Activated CD8-positive, alpha-beta T cell treated with anti-CD3 and anti-CD28 coated beads, Interleukin-2, amount 10 ng/mL, durations not matched to agents 7 days and 5 days (primary cell): ENCODE measurements around the gene POLR3E. TPM values are rescaled to one million over a fixed set of nuclear protein-coding genes. Genes with fewer than 3 reads are reported as not detected.

Source experiments
- ATAC-seq: fragments of 150-1000 bp; cut with Tn5 transposase; one replicate; pipeline ENCODE4 v1.10.0; 2021; ENCODE audit warnings: moderate library complexity
- CTCF ChIA-PET: fragments of 350-600 bp; sonication (Branson Sonifier 250); formaldehyde crosslinking; loops from one replicate; lab custom pipeline; 2021; ENCODE audit warnings: antibody characterized with exemption; lab: Charles Lee
- POLR2A ChIA-PET: fragments of 350-600 bp; sonication (Branson Sonifier 250); formaldehyde crosslinking; loops from one replicate; lab custom pipeline; 2021; ENCODE audit warnings: antibody characterized with exemption; lab: Charles Lee
- DNase-seq: peaks from one replicate; pipeline ENCODE4 v3.0.0-alpha.2; 2020
- H3K27ac Mint-ChIP-seq: one replicate; pipeline ENCODE4 v1.8.0; 2021; ENCODE audit warnings: mild to moderate bottlenecking, mixed read lengths
- H3K27me3 Mint-ChIP-seq: one replicate; pipeline ENCODE4 v1.8.0; 2021; ENCODE audit warnings: low read depth, mixed read lengths
- H3K36me3 Mint-ChIP-seq: one replicate; pipeline ENCODE4 v1.8.0; 2021; ENCODE audit warnings: low read depth, mixed read lengths
- H3K4me1 Mint-ChIP-seq: one replicate; pipeline ENCODE4 v1.8.0; 2021; ENCODE audit warnings: low read depth, mixed read lengths
- H3K4me3 Mint-ChIP-seq: one replicate; pipeline ENCODE4 v1.8.0; 2021; ENCODE audit warnings: mild to moderate bottlenecking, mixed read lengths
- H3K9me3 Mint-ChIP-seq: one replicate; pipeline ENCODE4 v1.8.0; 2022; ENCODE audit warnings: mixed read lengths; ENCODE audit not compliant: insufficient read depth
- total RNA-seq, 2 experiments: library from RNA; stranded (reverse); gene quantifications; one replicate each; pipeline ENCODE4 v1.2.3, GENCODE V29; 2021

POLR3E gene
- total RNA-seq, 2 experiments from 2014 or later: 43.8 to 49.9 TPM

- ChIA-PET POLR2A (interaction anchor here (0.6 to 7.7 kb wide), 4 partner anchors 13 to 55 kb away, joined by 3 to 158 read pairs (median 14); partner anchors contain the start of gene CDR2), CTCF (interaction anchor here (1.0 to 2.3 kb wide), 8 partner anchors 9 to 54 kb away, joined by 3 to 18 read pairs (median 6); no protein-coding TSS in a partner anchor)
- DNase-seq (no peak), ATAC-seq (no peak)
- no peak overlapping the region for H3K4me3 Mint-ChIP-seq
- peaks cover 53% of the 10 kb centered on the region for H3K36me3 Mint-ChIP-seq
- H3K27me3 Mint-ChIP-seq: no peaks in the 10 kb centered on the region
- H3K27ac Mint-ChIP-seq: peak overlapping the region; percentile 75
- no peaks in the 10 kb centered on the region for H3K9me3 Mint-ChIP-seq
- peaks cover 55% of the 10 kb centered on the region for H3K4me1 Mint-ChIP-seq
Observed at GRCh38 chr16:22353933-22354541, 56.8 kb downstream of the POLR3E start.

GRCh38 chr16:22355487-22355908 lies 58.3 kb downstream of the POLR3E start:
- Mint-ChIP-seq H3K36me3 (peaks cover 52% of the 10 kb centered on the region), H3K27me3 (no peaks in the 10 kb centered on the region), H3K9me3 (no peaks in the 10 kb centered on the region), H3K27ac (peak overlapping the region; percentile 82), H3K4me3 (no peak overlapping the region), H3K4me1 (peaks cover 64% of the 10 kb centered on the region)
- CTCF ChIA-PET: interaction anchor here (0.5 to 2.1 kb wide), 5 partner anchors 10 to 55 kb away, joined by 3 to 7 read pairs (median 5); no protein-coding TSS in a partner anchor
- no peak for DNase-seq
- no peak for ATAC-seq
- POLR2A ChIA-PET: interaction anchor here (5.8 to 7.7 kb wide), 2 partner anchors 14 to 19 kb away, joined by 25 to 158 read pairs; partner anchors contain the start of gene CDR2

- Mint-ChIP-seq H3K36me3 (peaks cover 46% of the 10 kb centered on the region), H3K9me3 (no peaks in the 10 kb centered on the region), H3K27ac (peak overlapping the region; percentile 84), H3K27me3 (no peaks in the 10 kb centered on the region), H3K4me1 (peaks cover 71% of the 10 kb centered on the region), H3K4me3 (peak overlapping the region; percentile 62)
- ChIA-PET POLR2A (interaction anchor here (0.6 to 7.7 kb wide), 6 partner anchors 9 to 1154 kb away, joined by 3 to 158 read pairs (median 6); partner anchors contain the start of gene CDR2), CTCF (interaction anchor here (0.6 to 2.0 kb wide), 7 partner anchors 11 to 1483 kb away, joined by 3 to 11 read pairs (median 6); no protein-coding TSS in a partner anchor)
- DNase-seq: no peak
- ATAC-seq: peak; percentile 40
Observed at GRCh38 chr16:22356930-22357634, 59.9 kb downstream of the POLR3E start.

GRCh38 chr16:22357635-22357971 lies 60.4 kb downstream of the POLR3E start:
- H3K4me3 Mint-ChIP-seq: peak overlapping the region; percentile 62
- POLR2A ChIA-PET: interaction anchor here (0.7 to 7.7 kb wide), 5 partner anchors 9 to 36 kb away, joined by 3 to 158 read pairs (median 6); partner anchors contain the start of gene CDR2
- H3K27me3 Mint-ChIP-seq: no peaks in the 10 kb centered on the region
- DNase-seq (no peak), ATAC-seq (peak; percentile 77)
- peaks cover 74% of the 10 kb centered on the region for H3K4me1 Mint-ChIP-seq
- no peaks in the 10 kb centered on the region for H3K9me3 Mint-ChIP-seq
- peaks cover 45% of the 10 kb centered on the region for H3K36me3 Mint-ChIP-seq
- H3K27ac Mint-ChIP-seq: peak overlapping the region; percentile 84
- CTCF ChIA-PET: interaction anchor here (0.6 to 2.0 kb wide), 8 partner anchors 11 to 1483 kb away, joined by 3 to 11 read pairs (median 6); no protein-coding TSS in a partner anchor

- peak overlapping the region; percentile 4 for H3K4me3 Mint-ChIP-seq
- DNase-seq: peak; percentile 35
- POLR2A ChIA-PET: interaction anchor here (1.5 to 7.7 kb wide), 4 partner anchors 8 to 30 kb away, joined by 6 to 158 read pairs (median 16); partner anchors contain the start of gene CDR2
Observed at GRCh38 chr16:22358000-22358399, 60.8 kb downstream of the POLR3E start.

GRCh38 chr16:22359679-22360078 lies 62.5 kb downstream of the POLR3E start:
- Mint-ChIP-seq H3K4me1 (peaks cover 66% of the 10 kb centered on the region), H3K36me3 (peaks cover 59% of the 10 kb centered on the region), H3K9me3 (no peaks in the 10 kb centered on the region), H3K27me3 (no peaks in the 10 kb centered on the region), H3K4me3 (no peak overlapping the region), H3K27ac (peak overlapping the region; percentile 43)
- ATAC-seq (no peak), DNase-seq (no peak)
- POLR2A ChIA-PET: interaction anchor here (7.7 kb wide), 1 partner anchor 14 kb away, joined by 158 read pairs; the partner anchor contains the start of gene CDR2
- CTCF ChIA-PET: interaction anchor here (0.7 to 1.3 kb wide), 3 partner anchors 10 to 14 kb away, joined by 3 to 6 read pairs (median 4); no protein-coding TSS in a partner anchor

More at GRCh38 chr16:22358000-22358399, 60.8 kb downstream of the POLR3E start:
- peak; percentile 76 for ATAC-seq
- peaks cover 75% of the 10 kb centered on the region for H3K4me1 Mint-ChIP-seq
- H3K27ac Mint-ChIP-seq: peak overlapping the region; percentile 84
- no peaks in the 10 kb centered on the region for H3K27me3 Mint-ChIP-seq
- CTCF ChIA-PET: interaction anchor here (0.6 to 2.0 kb wide), 8 partner anchors 12 to 1484 kb away, joined by 3 to 11 read pairs (median 6); no protein-coding TSS in a partner anchor
- peaks cover 47% of the 10 kb centered on the region for H3K36me3 Mint-ChIP-seq
- H3K9me3 Mint-ChIP-seq: no peaks in the 10 kb centered on the region

- Mint-ChIP-seq H3K27me3 (no peaks in the 10 kb centered on the region), H3K4me1 (peaks cover 66% of the 10 kb centered on the region), H3K4me3 (no peak overlapping the region), H3K9me3 (peaks cover 2% of the 10 kb centered on the region), H3K36me3 (peaks cover 61% of the 10 kb centered on the region), H3K27ac (peak overlapping the region; percentile 49)
- POLR2A ChIA-PET: interaction anchor here (0.6 to 1.6 kb wide), 3 partner anchors 12 to 164 kb away, joined by 3 to 5 read pairs (median 4); no protein-coding TSS in a partner anchor
- CTCF ChIA-PET: interaction anchor here (1.0 to 1.8 kb wide), 4 partner anchors 9 to 40 kb away, joined by 3 to 9 read pairs (median 4); no protein-coding TSS in a partner anchor
- ATAC-seq (no peak), DNase-seq (no peak)
Observed at GRCh38 chr16:22360963-22361659, 63.9 kb downstream of the POLR3E start.

GRCh38 chr16:22364241-22364640 lies 67.0 kb downstream of the POLR3E start:
- H3K27ac Mint-ChIP-seq: no peak overlapping the region
- POLR2A ChIA-PET: interaction anchor here (1.4 to 2.2 kb wide), 2 partner anchors 9 to 11 kb away, joined by 3 to 9 read pairs; no protein-coding TSS in a partner anchor
- CTCF ChIA-PET: interaction anchor here (1.0 to 1.4 kb wide), 3 partner anchors 8 to 63 kb away, joined by 3 read pairs; no protein-coding TSS in a partner anchor

GRCh38 chr16:22366371-22366770 lies 69.2 kb downstream of the POLR3E start:
- H3K27ac Mint-ChIP-seq: no peak overlapping the region
- ChIA-PET POLR2A (interaction anchor here (0.9 to 2.1 kb wide), 2 partner anchors 9 to 13 kb away, joined by 3 to 6 read pairs; no protein-coding TSS in a partner anchor), CTCF (interaction anchor here (1.1 kb wide), 1 partner anchor 45 kb away, joined by 3 read pairs; no protein-coding TSS in a partner anchor)
- ATAC-seq (no peak), DNase-seq (no peak)
- H3K36me3 Mint-ChIP-seq: peaks cover 73% of the 10 kb centered on the region
- peaks cover 73% of the 10 kb centered on the region for H3K4me1 Mint-ChIP-seq
- no peaks in the 10 kb centered on the region for H3K27me3 Mint-ChIP-seq
- no peak overlapping the region for H3K4me3 Mint-ChIP-seq
- peaks cover 3% of the 10 kb centered on the region for H3K9me3 Mint-ChIP-seq

More at GRCh38 chr16:22364241-22364640, 67.0 kb downstream of the POLR3E start:
- DNase-seq (no peak), ATAC-seq (no peak)
- Mint-ChIP-seq H3K36me3 (peaks cover 73% of the 10 kb centered on the region), H3K27me3 (no peaks in the 10 kb centered on the region), H3K4me3 (no peak overlapping the region), H3K9me3 (peaks cover 3% of the 10 kb centered on the region), H3K4me1 (peaks cover 66% of the 10 kb centered on the region)

GRCh38 chr16:22366889-22367288 lies 69.7 kb downstream of the POLR3E start:
- DNase-seq (no peak), ATAC-seq (no peak)
- peaks cover 3% of the 10 kb centered on the region for H3K9me3 Mint-ChIP-seq
- H3K36me3 Mint-ChIP-seq: peaks cover 73% of the 10 kb centered on the region
- peak overlapping the region; percentile 47 for H3K27ac Mint-ChIP-seq
- CTCF ChIA-PET: interaction anchor here (1.1 kb wide), 1 partner anchor 46 kb away, joined by 3 read pairs; no protein-coding TSS in a partner anchor
- H3K4me1 Mint-ChIP-seq: peaks cover 76% of the 10 kb centered on the region
- no peak overlapping the region for H3K4me3 Mint-ChIP-seq
- POLR2A ChIA-PET: interaction anchor here (0.9 to 2.1 kb wide), 2 partner anchors 9 to 13 kb away, joined by 3 to 6 read pairs; no protein-coding TSS in a partner anchor
- H3K27me3 Mint-ChIP-seq: no peaks in the 10 kb centered on the region
